ENCODE results near the gene MYADM. TPM values are rescaled to one million over a fixed set of nuclear protein-coding genes. Genes with fewer than 3 reads are reported as not detected.

MYADM gene
- total RNA-seq, 1 experiment from 2014 or later = 39.0 TPM

DNA sequence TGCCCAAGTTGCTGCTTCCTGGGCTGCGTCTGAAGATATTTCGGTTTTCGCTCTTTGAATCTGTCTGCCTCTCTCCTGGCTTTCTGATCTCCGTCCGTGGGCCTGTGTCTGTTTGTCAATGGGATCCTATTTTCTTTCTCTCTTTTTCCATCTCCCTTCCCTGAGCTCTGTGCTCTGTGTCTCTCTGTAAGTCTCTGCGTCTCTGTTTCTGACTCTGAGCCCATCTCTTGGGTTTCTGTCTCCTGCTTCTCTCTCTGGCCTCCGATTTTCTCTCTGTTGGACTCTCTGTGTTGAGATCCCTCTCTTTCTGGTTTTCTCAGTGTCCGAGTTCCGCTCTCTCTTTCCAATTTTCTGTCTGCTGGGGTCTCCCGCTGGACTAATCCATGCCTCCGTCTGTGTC lies 16.1 kb downstream of the MYADM start:
- Mint-ChIP-seq H3K4me1 (ENCODE audit: insufficient read depth, unreplicated experiment) (no peaks in the 10 kb centered on the region), H3K9me3 (ENCODE audit: unreplicated experiment) (no peaks in the 10 kb centered on the region), H3K36me3 (ENCODE audit: insufficient read depth, unreplicated experiment) (no peaks in the 10 kb centered on the region), H3K27me3 (ENCODE audit: insufficient read depth, unreplicated experiment) (no peaks in the 10 kb centered on the region), H3K27ac (ENCODE audit: low read depth, unreplicated experiment) (no peak overlapping the region), H3K4me3 (ENCODE audit: unreplicated experiment) (no peak overlapping the region)
- no peak for TF ChIP-seq CTCF (IDR thresholded peaks at IDR 0.05; ENCODE audit: unreplicated experiment)
- POLR2A ChIA-PET = interaction anchor here (1.1 kb wide), 1 partner anchor 16 kb away, joined by 3 read pairs; the partner anchor contains the start of gene MYADM
- no TSS peak for BruUV-seq (replicated peaks)
- no peak for DNase-seq (ENCODE audit: unreplicated experiment)
- CTCF ChIA-PET = interaction anchor here (2.6 kb wide), 1 partner anchor 74 kb away, joined by 12 read pairs; no protein-coding TSS in a partner anchor
- intact Hi-C loops (cut with micrococcal nuclease) = loop anchor here (5.0 kb wide), 1 partner anchor 41 kb away; no protein-coding TSS in a partner anchor

DNA sequence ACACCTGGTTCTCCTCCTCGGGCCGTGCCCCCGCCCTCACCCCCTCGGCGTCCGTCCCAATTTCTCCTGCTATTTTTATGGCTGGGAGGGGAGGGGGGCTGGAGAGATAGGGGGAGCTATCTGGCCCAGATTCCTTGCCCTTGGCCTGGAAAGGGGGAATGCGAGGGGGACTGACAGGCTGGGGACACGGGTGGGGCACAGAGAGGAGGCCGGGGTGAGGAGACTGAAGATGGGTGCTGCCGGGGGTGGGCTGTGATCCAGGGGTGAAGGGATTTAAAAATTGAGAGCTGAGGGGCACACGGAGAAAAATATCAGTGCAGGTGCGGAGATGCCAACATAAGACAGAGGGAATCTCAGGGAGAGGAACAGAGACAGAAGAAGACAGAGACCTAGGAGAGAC lies 16.6 kb downstream of the MYADM start:
- Mint-ChIP-seq H3K4me1 (ENCODE audit: insufficient read depth, unreplicated experiment) (no peaks in the 10 kb centered on the region), H3K27ac (ENCODE audit: low read depth, unreplicated experiment) (no peak overlapping the region), H3K36me3 (ENCODE audit: insufficient read depth, unreplicated experiment) (no peaks in the 10 kb centered on the region), H3K27me3 (ENCODE audit: insufficient read depth, unreplicated experiment) (no peaks in the 10 kb centered on the region), H3K9me3 (ENCODE audit: unreplicated experiment) (no peaks in the 10 kb centered on the region), H3K4me3 (ENCODE audit: unreplicated experiment) (no peak overlapping the region)
- DNase-seq (ENCODE audit: unreplicated experiment) = no peak
- no peak for TF ChIP-seq CTCF (IDR thresholded peaks at IDR 0.05; ENCODE audit: unreplicated experiment)
- intact Hi-C loops (cut with micrococcal nuclease) = loop anchor here (5.0 kb wide), 1 partner anchor 42 kb away; no protein-coding TSS in a partner anchor
- CTCF ChIA-PET = no interaction called here
- POLR2A ChIA-PET = interaction anchor here (1.1 kb wide), 1 partner anchor 17 kb away, joined by 3 read pairs; the partner anchor contains the start of gene MYADM
- BruUV-seq (replicated peaks) = no TSS peak

- DNase-seq (ENCODE audit: unreplicated experiment) = no peak
- no peak for TF ChIP-seq CTCF (IDR thresholded peaks at IDR 0.05; ENCODE audit: unreplicated experiment)
- Mint-ChIP-seq H3K27me3 (ENCODE audit: insufficient read depth, unreplicated experiment) (no peaks in the 10 kb centered on the region), H3K27ac (ENCODE audit: low read depth, unreplicated experiment) (no peak overlapping the region), H3K4me3 (ENCODE audit: unreplicated experiment) (no peak overlapping the region), H3K36me3 (ENCODE audit: insufficient read depth, unreplicated experiment) (no peaks in the 10 kb centered on the region), H3K4me1 (ENCODE audit: insufficient read depth, unreplicated experiment) (no peaks in the 10 kb centered on the region), H3K9me3 (ENCODE audit: unreplicated experiment) (no peaks in the 10 kb centered on the region)
- intact Hi-C loops (cut with micrococcal nuclease) = no loop called here
- ChIA-PET POLR2A (interaction anchor here (0.6 kb wide), 1 partner anchor 57 kb away, joined by 3 read pairs; no protein-coding TSS in a partner anchor), CTCF (interaction anchor here (2.0 kb wide), 1 partner anchor 138 kb away, joined by 6 read pairs; no protein-coding TSS in a partner anchor)
- no TSS peak for BruUV-seq (replicated peaks)
Observed at GRCh38 chr19:53885036-53885435, 17.4 kb downstream of the MYADM start.

GRCh38 chr19:53892301-53892980 lies 24.8 kb downstream of the MYADM start:
- intact Hi-C loops (cut with micrococcal nuclease) = no loop called here
- Mint-ChIP-seq H3K4me3 (ENCODE audit: unreplicated experiment) (no peak overlapping the region), H3K4me1 (ENCODE audit: insufficient read depth, unreplicated experiment) (no peaks in the 10 kb centered on the region), H3K27me3 (ENCODE audit: insufficient read depth, unreplicated experiment) (peaks cover 44% of the 10 kb centered on the region), H3K36me3 (ENCODE audit: insufficient read depth, unreplicated experiment) (peaks cover 10% of the 10 kb centered on the region), H3K9me3 (ENCODE audit: unreplicated experiment) (no peaks in the 10 kb centered on the region), H3K27ac (ENCODE audit: low read depth, unreplicated experiment) (no peak overlapping the region)
- POLR2A ChIA-PET = interaction anchor here (0.6 kb wide), 1 partner anchor 31 kb away, joined by 3 read pairs; no protein-coding TSS in a partner anchor
- no TSS peak for BruUV-seq (replicated peaks)
- TF ChIP-seq CTCF (IDR thresholded peaks at IDR 0.05; ENCODE audit: unreplicated experiment) = no peak
- no peak for DNase-seq (ENCODE audit: unreplicated experiment)
- CTCF ChIA-PET = interaction anchor here (0.6 kb wide), 1 partner anchor 36 kb away, joined by 3 read pairs; no protein-coding TSS in a partner anchor
